NCI-H345 (cell line): ENCODE results near the gene MPG.
"Not testable (repeated sequence)": the region's sequence is repeated elsewhere in the genome, so short reads cannot be mapped to it uniquely, and the experiment has no call there.

Source experiments
- DNase-seq: peaks from one replicate; lab custom pipeline; 2025; lab: John Stamatoyannopoulos, UW

Gene MPG

GRCh38 chr16:77807-78443 lies at the start of gene MPG:
MPG (plus strand) TSS chr16:78225; CDS start chr16:78310, 85 bp downstream.
- peak; percentile 78 for DNase-seq

GRCh38 chr16:30627-31026 lies 47.4 kb upstream of the MPG start:
- DNase-seq, result not testable (repeated sequence)

GRCh38 chr16:33154-33876 lies 44.7 kb upstream of the MPG start:
- not testable (repeated sequence) for DNase-seq

- no peak for DNase-seq
Observed at GRCh38 chr16:33877-34647, 44.0 kb upstream of the MPG start.

- DNase-seq, result no peak
Observed at GRCh38 chr16:34648-34987, 43.4 kb upstream of the MPG start.

- DNase-seq, result no peak
Observed at GRCh38 chr16:35011-35677, 42.9 kb upstream of the MPG start.

GRCh38 chr16:35678-36305 lies 42.2 kb upstream of the MPG start:
- no peak for DNase-seq

- DNase-seq, result no peak
Observed at GRCh38 chr16:36336-36984, 41.6 kb upstream of the MPG start.

- no peak for DNase-seq
Observed at GRCh38 chr16:37511-37910, 40.5 kb upstream of the MPG start.

- not testable (repeated sequence) for DNase-seq
Observed at GRCh38 chr16:38206-38605, 39.8 kb upstream of the MPG start.

- no peak for DNase-seq
Observed at GRCh38 chr16:38941-39892, 38.8 kb upstream of the MPG start.

- no peak for DNase-seq
Observed at GRCh38 chr16:41439-42068, 36.5 kb upstream of the MPG start.

- no peak for DNase-seq
Observed at GRCh38 chr16:42069-42457, 36.0 kb upstream of the MPG start.

GRCh38 chr16:42691-43090 lies 35.3 kb upstream of the MPG start:
- DNase-seq, result no peak

- DNase-seq, result no peak
Observed at GRCh38 chr16:43294-43693, 34.7 kb upstream of the MPG start.

- no peak for DNase-seq
Observed at GRCh38 chr16:44655-45054, 33.4 kb upstream of the MPG start.

GRCh38 chr16:45454-45853 lies 32.6 kb upstream of the MPG start:
- DNase-seq, result no peak

- not testable (repeated sequence) for DNase-seq
Observed at GRCh38 chr16:46510-46909, 31.5 kb upstream of the MPG start.

GRCh38 chr16:47234-47633 lies 30.8 kb upstream of the MPG start:
- no peak for DNase-seq
